C4-2B (cell line): ENCODE data around the gene ZNF598.

Source experiments
- H3K27ac ChIP-seq: fragments of 450-650 bp; 2 replicates; pipeline ENCODE4 v1.5.1; 2017
- ZFX ChIP-seq: fragments of 450-650 bp; IDR thresholded peaks from 2 replicates; pipeline ENCODE4 v1.6.1; 2017
- TF ChIP-seq, protein P1 (sequence below): fragments of 450-650 bp; conservative IDR thresholded peaks from 2 replicates; pipeline ENCODE4 v1.5.1; 2017; ENCODE audit warnings: mild to moderate bottlenecking

ZNF598 gene

DNA sequence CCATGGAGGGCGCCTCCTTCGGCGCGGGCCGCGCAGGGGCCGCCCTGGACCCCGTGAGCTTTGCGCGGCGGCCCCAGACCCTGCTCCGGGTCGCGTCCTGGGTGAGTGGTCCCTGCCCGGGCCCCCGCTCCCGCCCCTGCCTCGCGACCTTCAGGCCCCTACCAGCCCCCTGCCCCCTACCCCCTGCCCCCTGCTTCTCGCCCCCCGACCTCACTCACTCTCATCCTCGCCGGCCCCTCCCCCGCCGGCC lies 19.6 kb downstream of the ZNF598 start:
- TF ChIP-seq, protein P1, sequence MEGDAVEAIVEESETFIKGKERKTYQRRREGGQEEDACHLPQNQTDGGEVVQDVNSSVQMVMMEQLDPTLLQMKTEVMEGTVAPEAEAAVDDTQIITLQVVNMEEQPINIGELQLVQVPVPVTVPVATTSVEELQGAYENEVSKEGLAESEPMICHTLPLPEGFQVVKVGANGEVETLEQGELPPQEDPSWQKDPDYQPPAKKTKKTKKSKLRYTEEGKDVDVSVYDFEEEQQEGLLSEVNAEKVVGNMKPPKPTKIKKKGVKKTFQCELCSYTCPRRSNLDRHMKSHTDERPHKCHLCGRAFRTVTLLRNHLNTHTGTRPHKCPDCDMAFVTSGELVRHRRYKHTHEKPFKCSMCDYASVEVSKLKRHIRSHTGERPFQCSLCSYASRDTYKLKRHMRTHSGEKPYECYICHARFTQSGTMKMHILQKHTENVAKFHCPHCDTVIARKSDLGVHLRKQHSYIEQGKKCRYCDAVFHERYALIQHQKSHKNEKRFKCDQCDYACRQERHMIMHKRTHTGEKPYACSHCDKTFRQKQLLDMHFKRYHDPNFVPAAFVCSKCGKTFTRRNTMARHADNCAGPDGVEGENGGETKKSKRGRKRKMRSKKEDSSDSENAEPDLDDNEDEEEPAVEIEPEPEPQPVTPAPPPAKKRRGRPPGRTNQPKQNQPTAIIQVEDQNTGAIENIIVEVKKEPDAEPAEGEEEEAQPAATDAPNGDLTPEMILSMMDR: no peak
- TF ChIP-seq ZFX: no peak

DNA sequence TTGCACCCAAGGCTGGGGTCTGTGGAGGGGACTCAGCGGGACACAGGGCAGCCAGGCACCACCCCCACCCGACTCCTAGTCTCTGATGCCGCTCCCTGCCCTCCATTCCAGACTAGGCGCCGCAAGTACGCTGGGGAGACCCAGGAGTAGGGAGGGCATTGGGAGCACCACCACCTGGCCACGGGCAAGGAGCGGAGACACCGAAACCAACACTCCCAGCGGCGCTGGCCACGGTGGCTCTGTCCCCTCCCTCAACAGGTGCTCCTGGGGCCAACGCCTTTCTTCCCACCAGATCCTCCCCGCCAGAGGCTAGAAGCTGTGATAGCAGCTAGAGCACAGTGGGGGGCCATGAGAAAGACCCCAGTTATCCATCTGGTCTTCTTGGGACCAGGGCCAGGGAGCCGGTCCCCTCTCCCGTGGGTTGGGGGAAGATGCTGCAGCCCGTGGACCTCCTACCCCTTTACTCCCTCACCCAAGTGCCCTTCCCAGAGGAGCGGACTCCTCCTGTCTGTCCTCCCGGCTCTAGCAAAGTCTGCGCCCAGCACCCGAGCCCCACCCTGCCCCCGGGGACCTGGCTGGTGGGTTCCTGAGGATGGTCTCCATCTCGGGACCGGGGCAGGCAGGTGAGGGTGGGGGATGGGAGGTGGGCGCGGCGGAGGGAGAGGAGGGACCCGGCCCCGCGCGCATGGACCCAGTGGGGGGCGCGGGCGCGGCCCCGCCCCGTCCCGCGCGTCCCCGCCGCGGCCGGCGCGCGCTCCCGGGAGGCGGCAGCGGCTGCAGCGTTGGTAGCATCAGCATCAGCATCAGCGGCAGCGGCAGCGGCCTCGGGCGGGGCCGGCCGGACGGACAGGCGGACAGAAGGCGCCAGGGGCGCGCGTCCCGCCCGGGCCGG lies 20.2 kb downstream of the ZNF598 start, which contains the start of gene SYNGR3:
SYNGR3 (plus strand) TSS at position 762 of the 892 bp plus-strand sequence. CDS start 133 bp downstream, outside the sequence.
- H3K27ac ChIP-seq: peak within 1 kb of the TSS; percentile 11; the same call in 1 of the 2 replicates
- no peak for TF ChIP-seq ZFX
- TF ChIP-seq, protein P1: no peak

More for the DNA sequence above, 19.6 kb downstream of the ZNF598 start:
- no peak overlapping the region for H3K27ac ChIP-seq

DNA sequence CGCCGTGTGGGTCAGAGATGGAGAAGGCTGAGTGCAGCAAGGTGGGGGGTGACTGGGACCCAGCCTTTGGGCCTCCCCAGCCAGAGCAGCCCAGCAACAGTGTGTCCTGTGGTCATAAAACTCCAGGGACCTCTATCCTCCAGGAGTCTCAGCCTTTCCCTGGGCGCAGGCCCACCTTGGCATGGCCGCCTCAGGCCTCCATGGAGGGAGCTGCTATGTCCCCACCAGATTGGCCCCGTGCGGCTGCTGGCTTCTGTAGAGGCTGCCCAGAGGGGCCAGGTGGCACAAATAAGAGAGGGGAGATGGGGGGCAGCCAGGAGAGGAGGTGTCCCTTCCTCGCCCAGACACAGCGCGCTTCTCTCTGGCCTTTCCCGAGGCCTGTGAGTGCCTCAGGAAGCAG lies 22.4 kb downstream of the ZNF598 start:
- TF ChIP-seq, protein P1: no peak
- no peak for TF ChIP-seq ZFX
- H3K27ac ChIP-seq: no peak overlapping the region

DNA sequence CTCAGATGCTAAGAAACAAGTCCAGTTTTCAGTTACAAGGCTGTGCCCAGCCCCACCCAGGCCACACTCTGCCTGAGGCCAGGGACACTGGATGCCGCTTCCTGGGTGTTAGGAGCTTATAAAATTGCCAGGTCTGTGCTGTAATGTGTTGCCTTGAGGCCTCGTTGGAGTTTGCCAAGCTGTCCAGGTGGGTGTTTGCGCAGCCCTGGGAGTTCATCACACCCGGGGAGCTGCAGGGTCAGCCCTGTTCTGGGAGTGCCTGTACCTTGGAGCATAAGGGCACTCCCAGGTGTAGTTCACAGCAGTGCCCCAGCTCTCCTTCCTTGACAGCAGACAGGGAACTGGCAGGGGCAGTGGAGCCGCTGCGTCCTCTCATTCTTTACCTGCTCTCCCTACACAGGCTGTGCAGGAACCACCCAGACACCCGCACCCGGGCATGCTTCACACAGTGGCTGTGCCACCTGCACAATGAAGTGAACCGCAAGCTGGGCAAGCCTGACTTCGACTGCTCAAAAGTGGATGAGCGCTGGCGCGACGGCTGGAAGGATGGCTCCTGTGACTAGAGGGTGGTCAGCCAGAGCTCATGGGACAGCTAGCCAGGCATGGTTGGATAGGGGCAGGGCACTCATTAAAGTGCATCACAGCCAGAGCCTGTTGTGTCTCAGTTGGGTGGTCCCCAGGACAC lies 24.0 kb downstream of the ZNF598 start:
- TF ChIP-seq, protein P1: no peak
- peak overlapping the region; percentile 90 for H3K27ac ChIP-seq

DNA sequence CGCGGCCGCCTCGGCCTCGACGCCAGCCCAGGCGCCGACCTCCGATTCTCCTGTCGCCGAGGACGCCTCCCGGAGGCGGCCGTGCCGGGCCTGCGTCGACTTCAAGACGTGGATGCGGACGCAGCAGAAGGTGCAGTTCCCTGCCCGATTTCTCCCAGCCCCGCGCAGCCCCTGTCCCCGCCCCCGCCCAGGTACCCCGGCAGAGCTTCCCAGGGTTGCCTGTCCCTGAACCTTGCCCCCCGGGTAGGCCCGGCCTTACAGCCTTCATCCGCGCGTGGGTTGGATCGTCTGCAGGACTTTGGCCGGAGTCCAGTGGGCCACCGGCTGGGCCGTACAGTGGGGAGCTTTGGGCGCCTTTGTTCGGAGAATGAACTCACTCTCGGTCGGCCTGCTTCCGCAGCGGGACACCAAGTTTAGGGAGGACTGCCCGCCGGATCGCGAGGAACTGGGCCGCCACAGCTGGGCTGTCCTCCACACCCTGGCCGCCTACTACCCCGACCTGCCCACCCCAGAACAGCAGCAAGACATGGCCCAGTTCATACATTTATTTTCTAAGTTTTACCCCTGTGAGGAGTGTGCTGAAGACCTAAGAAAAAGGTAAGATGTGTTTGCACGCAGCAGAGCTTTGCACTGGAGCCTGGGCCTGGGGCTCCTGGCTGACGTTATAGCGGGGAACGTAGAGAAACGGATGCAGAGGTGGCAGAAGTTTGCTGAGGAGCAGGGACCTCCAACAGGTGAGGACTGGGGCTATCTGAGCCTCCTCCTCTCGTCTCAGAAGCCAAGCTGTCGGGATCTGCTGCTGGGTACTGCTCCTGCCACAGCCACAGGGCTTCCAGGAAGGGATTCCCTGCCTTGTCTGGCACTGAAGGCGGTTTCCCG lies 25.0 kb downstream of the ZNF598 start:
- peak; percentile 96 for TF ChIP-seq ZFX
- TF ChIP-seq, protein P1: no peak
- peak overlapping the region; percentile 90 for H3K27ac ChIP-seq

DNA sequence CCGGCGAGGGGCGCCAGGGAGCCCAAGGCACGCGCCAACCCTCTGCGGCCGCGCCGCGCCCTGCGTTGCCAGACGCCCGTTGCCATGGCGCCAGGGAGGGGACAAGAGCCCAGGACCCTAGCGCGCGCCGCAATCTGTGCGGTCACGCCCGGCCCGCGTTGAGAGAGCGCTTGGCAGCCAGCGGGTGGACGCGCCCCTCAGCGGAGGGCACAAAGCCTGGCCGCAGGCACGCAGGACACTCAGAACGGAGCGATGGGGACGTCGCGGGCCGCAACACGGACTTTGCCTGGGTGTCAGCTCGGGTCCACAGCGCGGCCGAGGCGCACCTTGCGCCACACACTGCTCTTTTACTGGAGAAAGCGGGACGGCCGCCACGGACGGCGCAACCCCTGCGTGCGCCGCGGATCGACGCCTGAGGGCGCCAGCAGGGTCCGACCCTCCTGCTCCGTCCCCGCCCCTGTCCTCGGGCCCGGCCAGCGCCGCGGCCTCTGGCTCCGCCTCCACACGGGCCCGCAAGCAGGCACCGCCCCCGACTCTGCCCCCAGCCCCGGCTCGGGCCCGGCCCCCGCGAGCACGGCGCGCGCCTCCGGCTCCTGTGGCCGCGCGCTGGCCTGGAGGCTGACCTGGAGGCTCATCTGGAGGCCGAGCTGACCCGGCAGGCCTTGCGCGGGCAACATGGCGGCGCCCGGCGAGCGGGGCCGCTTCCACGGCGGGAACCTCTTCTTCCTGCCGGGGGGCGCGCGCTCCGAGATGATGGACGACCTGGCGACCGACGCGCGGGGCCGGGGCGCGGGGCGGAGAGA lies 25.9 kb downstream of the ZNF598 start, which contains the start of gene GFER:
GFER (plus strand) TSS at position 650 of the 803 bp plus-strand sequence; CDS start at position 676, 26 bp downstream.
- TF ChIP-seq, protein P1: peak; percentile 73
- no peak for TF ChIP-seq ZFX
- peak within 1 kb of the TSS; percentile 90 for H3K27ac ChIP-seq
